Kidney epithelial cell (primary cell): ENCODE data around the gene SKA1. TPM values are rescaled to one million over a fixed set of nuclear protein-coding genes. Genes with fewer than 3 reads are reported as not detected.

ENCODE experiments used
- DNase-seq: peaks from one replicate; pipeline ENCODE4 v3.0.0-alpha.2; 2010; ENCODE audit warnings: low read depth
- H3K27me3 ChIP-seq: 2 replicates; pipeline ENCODE4 v1.6.0; 2011; ENCODE audit warnings: low read length; ENCODE audit not compliant: control insufficient read depth, insufficient read depth
- H3K36me3 ChIP-seq: 2 replicates; pipeline ENCODE4 v1.5.1; 2011; ENCODE audit warnings: low read length; ENCODE audit not compliant: control insufficient read depth, insufficient read depth
- H3K4me3 ChIP-seq: 2 replicates; pipeline ENCODE4 v1.5.1; 2011; ENCODE audit warnings: low read depth, mild to moderate bottlenecking, control low read depth, low read length
- total RNA-seq: library from RNA; depleted of rRNA; stranded (reverse); fragments of >200 nt; gene quantifications from 2 replicates; pipeline ENCODE4 v1.2.3, GENCODE V29; 2015
- TF ChIP-seq, protein P1 (sequence below): IDR thresholded peaks from 2 replicates; pipeline ENCODE4 v1.5.1; 2011; ENCODE audit warnings: mild to moderate bottlenecking, moderate library complexity, low read length, control low read depth, inconsistent platforms; ENCODE audit not compliant: insufficient read depth, poor library complexity, severe bottlenecking

Gene SKA1
- total RNA-seq, 1 donor from 2014 or later = 5.1 TPM

GRCh38 chr18:50372743-50373142, 2.1 kb upstream of the SKA1 start:
- Histone ChIP-seq H3K4me3 (no peak overlapping the region), H3K36me3 (no peaks in the 10 kb centered on the region), H3K27me3 (no peaks in the 10 kb centered on the region)
- TF ChIP-seq, protein P1, sequence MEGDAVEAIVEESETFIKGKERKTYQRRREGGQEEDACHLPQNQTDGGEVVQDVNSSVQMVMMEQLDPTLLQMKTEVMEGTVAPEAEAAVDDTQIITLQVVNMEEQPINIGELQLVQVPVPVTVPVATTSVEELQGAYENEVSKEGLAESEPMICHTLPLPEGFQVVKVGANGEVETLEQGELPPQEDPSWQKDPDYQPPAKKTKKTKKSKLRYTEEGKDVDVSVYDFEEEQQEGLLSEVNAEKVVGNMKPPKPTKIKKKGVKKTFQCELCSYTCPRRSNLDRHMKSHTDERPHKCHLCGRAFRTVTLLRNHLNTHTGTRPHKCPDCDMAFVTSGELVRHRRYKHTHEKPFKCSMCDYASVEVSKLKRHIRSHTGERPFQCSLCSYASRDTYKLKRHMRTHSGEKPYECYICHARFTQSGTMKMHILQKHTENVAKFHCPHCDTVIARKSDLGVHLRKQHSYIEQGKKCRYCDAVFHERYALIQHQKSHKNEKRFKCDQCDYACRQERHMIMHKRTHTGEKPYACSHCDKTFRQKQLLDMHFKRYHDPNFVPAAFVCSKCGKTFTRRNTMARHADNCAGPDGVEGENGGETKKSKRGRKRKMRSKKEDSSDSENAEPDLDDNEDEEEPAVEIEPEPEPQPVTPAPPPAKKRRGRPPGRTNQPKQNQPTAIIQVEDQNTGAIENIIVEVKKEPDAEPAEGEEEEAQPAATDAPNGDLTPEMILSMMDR = no peak
- no peak for DNase-seq

GRCh38 chr18:50373561-50374219, 1.2 kb upstream of the SKA1 start:
- DNase-seq = no peak

GRCh38 chr18:50374220-50374752, 560 bp upstream of the SKA1 start:
- Histone ChIP-seq H3K27me3 (no peaks in the 10 kb centered on the region), H3K36me3 (no peaks in the 10 kb centered on the region), H3K4me3 (peak overlapping the region; percentile 90)
- TF ChIP-seq, protein P1 = no peak
- DNase-seq = no peak

More at GRCh38 chr18:50373561-50374219, 1.2 kb upstream of the SKA1 start:
- H3K4me3 ChIP-seq = no peak overlapping the region
- TF ChIP-seq, protein P1 = no peak
- no peaks in the 10 kb centered on the region for H3K36me3 ChIP-seq
- no peaks in the 10 kb centered on the region for H3K27me3 ChIP-seq

DNA sequence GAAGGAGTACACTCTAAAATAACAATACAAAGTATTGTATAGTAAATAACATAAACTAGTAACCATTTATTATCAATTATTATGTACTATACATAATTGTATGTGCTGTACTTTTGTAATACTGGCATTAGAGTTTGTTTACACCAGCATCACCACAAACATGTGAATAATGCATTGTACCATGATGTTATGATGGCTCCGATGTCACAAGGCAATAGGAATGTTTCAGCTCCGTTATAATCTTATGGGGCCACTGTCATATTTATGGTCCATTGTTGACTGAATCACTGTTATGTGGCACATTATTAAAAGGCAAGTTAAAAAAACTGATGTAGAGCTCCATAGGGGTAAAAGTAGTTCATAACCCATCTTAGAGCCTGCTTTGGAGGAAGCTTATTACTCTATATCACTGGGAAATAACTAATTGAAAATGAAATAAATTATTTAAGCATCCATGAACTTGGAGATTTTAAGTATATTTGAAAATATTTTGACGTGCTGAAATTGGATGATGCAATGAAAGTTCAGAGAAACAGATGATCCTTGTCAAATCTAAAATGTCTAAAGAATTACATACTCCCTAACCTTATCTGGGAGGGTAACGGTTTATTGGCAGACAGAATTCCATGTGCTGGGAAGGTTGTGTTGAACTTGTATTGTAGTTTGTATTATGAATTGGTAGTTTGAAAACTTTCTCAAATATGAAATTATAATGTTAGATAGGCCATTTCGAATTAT, 2.4 kb downstream of the SKA1 start:
- no peaks in the 10 kb centered on the region for H3K36me3 ChIP-seq
- TF ChIP-seq, protein P1 = no peak
- H3K27me3 ChIP-seq = no peaks in the 10 kb centered on the region
- no peak for DNase-seq
- H3K4me3 ChIP-seq = no peak overlapping the region

DNA sequence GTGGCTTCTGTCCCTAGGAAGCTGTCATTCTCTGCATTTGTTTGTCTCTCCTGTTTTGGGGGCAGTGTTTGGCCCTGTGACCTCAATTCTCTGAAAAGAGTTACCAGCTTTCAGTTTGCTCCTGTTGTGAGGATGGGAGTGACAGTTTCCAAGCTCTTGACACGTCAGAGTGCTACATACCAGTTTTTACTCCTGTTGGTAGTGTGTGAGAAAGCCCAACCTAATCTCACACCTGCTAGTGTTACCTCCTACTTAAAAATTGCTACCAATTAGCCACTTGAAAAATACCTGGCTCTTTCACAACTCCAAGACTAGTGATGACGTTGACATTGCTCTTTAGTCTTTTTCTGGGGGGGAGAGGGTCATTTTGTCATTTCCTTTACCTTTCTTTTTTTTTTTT, 14.1 kb downstream of the SKA1 start:
- Histone ChIP-seq H3K27me3 (no peaks in the 10 kb centered on the region), H3K4me3 (no peak overlapping the region), H3K36me3 (no peaks in the 10 kb centered on the region)
- TF ChIP-seq, protein P1 = no peak
- DNase-seq = no peak
